Natural killer cell treated with Interleukin-12 subunit alpha and Interleukin-12 subunit beta and Interleukin-15 and Interleukin-18, amount 100 ng/mL, for 72 hours (primary cell): ENCODE results near the gene ATXN7L3B. TPM values are rescaled to one million over a fixed set of nuclear protein-coding genes. Genes with fewer than 3 reads are reported as not detected.
A peak's percentile ranks its signal among the peaks of the same experiment; 100 is the strongest.

Source experiments
- ATAC-seq, 2 donors: fragments of 150-1000 bp; cut with Tn5 transposase in 1 of 2; sonication (Bioruptor Pico), chemical (Tn5 transposase) in 1 of 2; 2 replicates each; pipeline ENCODE4 v1.10.0; 2021
- DNase-seq: peaks from one replicate; pipeline ENCODE4 v3.0.0; 2022; ENCODE audit warnings: low spot score
- H3K27ac Mint-ChIP-seq, 2 donors: 1 replicate in 1 of 2; 2 replicates in 1 of 2; pipeline ENCODE4 v1.8.0; 2022; ENCODE audit warnings: mixed read lengths in 2 of 2, mild to moderate bottlenecking in 1 of 2, moderate library complexity in 1 of 2
- H3K27me3 Mint-ChIP-seq, 2 donors: 1 replicate in 1 of 2; 2 replicates in 1 of 2; pipeline ENCODE4 v1.8.0; 2022; ENCODE audit warnings: mixed read lengths in 2 of 2
- H3K36me3 Mint-ChIP-seq: one replicate; pipeline ENCODE4 v1.8.0; 2022; ENCODE audit warnings: mixed read lengths
- H3K4me1 Mint-ChIP-seq, 2 donors: 1 replicate in 1 of 2; 2 replicates in 1 of 2; pipeline ENCODE4 v1.8.0; 2022; ENCODE audit warnings: low read depth in 2 of 2, mixed read lengths in 2 of 2, mild to moderate bottlenecking in 1 of 2
- H3K4me3 Mint-ChIP-seq: one replicate; pipeline ENCODE4 v1.8.0; 2022; ENCODE audit warnings: mixed read lengths
- H3K9me3 Mint-ChIP-seq: 2 replicates; pipeline ENCODE4 v1.8.0; 2022; ENCODE audit warnings: mixed read lengths
- total RNA-seq, 2 donors: library from RNA; stranded (reverse); gene quantifications; one replicate each; pipeline ENCODE4 v1.2.3, GENCODE V29; 2022

The ATXN7L3B gene
- total RNA-seq, 2 donors from 2014 or later, result 18.4 to 22.0 TPM

DNA sequence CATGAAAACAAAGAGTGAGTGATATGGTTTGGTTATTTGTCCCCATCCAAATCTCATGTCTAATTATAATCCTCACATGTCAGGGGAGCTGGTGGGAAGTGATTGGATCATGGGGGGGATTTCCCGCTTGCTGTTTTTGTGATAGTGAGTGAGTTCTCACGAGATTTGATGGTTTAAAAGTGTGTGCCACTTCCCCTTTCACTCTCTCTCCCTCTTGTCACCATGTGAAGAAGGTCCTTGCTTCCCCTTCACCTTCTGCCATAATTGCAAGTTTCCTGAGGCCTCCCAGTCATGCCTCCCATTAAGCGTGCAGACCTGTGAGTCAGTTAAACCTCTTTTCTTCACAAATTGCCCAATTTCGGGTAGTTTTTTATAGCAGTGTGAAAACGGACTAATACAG lies 2.1 kb upstream of the ATXN7L3B start:
- no peaks in the 10 kb centered on the region for H3K9me3 Mint-ChIP-seq
- ATAC-seq (no peak), DNase-seq (no peak)
- no peak overlapping the region for H3K4me3 Mint-ChIP-seq
- no peak overlapping the region for H3K27ac Mint-ChIP-seq
- peaks cover 17% of the 10 kb centered on the region for H3K36me3 Mint-ChIP-seq
- H3K27me3 Mint-ChIP-seq, result no peaks in the 10 kb centered on the region
- H3K4me1 Mint-ChIP-seq, result peaks cover 28 to 34% of the 10 kb centered on the region in 2 donors

DNA sequence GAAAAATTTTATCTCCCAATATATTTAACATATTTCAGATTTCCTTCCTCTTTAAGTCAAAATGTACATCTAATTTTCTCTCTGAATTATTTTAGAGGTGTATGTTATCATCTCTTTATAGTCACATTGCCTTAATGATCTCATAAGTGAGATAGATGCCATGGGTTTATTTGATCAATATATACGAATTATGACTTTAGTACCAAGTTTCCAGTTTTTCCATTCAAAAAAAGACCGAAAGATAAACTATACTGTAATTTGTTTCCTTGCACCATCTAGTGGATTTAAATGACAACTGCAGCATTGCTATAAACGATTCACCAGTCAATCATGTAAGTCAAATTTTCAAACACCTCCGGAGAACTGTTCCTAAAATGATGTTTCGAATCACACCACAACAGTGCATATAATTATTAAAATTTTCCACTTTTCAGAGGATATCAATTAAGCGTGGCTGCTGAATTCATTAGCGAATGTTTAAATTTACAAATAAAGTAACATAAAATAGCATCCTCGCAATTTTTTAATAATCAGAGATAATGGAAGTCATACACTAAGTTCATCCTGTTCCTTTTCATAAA lies 419 bp upstream of the ATXN7L3B start:
- Mint-ChIP-seq H3K36me3 (peaks cover 17% of the 10 kb centered on the region), H3K9me3 (no peaks in the 10 kb centered on the region), H3K27me3 (no peaks in the 10 kb centered on the region), H3K4me3 (peak overlapping the region; percentile 99), H3K4me1 (peaks cover 42 to 51% of the 10 kb centered on the region in 2 donors), H3K27ac (peak overlapping the region; percentile 96 to 100)
- ATAC-seq, result peak; percentile 70 to 72
- no peak for DNase-seq

DNA sequence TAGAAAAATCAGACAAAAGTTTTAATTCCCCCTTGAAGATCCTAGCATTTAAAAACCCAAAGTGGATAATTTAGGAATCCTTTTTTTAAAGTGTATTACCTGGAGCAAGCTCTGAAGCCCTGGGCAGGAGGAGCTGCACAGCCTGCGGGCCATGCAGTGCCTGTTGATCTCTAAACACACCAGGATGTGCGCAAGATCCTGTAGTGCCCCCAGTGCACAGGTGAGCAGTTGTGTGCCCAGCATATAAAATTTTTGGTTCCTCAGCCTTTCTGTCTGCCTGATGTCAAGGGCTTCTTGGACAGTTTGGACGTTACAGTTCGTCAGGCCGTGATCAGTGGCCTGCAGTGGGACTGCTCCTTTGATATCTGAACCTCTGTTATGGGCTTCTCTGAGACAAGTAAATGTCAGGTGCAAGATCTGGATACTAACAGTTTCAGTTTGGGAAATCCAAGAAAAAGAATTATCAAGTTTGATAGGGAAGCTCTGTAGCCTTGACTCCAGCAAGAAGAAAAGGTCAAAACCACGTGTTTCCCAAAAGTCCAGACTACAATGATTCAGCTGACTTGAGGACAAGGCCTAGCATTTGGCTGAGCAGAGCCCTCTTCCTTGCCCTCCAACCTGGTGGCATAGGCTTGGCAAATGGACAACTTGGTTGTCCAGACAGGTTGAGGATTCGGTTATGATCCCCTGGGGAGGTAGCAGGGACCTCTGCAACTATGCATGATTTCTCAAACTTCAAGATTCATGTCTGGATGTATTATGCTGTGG lies 1.0 kb downstream of the ATXN7L3B start:
- Mint-ChIP-seq H3K4me3 (peak overlapping the region; percentile 99), H3K4me1 (peaks cover 42 to 56% of the 10 kb centered on the region in 2 donors), H3K9me3 (no peaks in the 10 kb centered on the region), H3K36me3 (peaks cover 17% of the 10 kb centered on the region), H3K27me3 (no peaks in the 10 kb centered on the region), H3K27ac (peak overlapping the region; percentile 96 to 100)
- no peak for DNase-seq
- ATAC-seq, result no peak

DNA sequence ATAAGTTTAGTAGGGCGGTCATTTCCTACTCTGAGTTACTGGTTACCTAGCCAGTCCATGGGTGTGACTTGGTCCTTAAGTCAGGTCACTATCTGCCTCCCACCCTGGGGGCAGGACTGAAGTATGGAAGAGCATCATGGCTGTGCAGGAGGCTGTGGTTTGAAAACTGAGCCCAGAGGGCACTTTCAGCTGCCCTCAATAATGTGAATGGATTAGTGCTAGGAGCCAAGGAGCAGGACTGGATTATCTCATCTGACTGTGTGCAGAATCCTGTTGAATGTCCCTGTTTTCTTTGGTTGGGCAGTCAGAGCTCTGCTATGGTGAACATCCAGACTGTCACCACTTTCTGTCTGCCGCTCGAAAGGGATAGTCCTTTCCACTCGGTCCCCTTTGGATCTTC lies 1.6 kb downstream of the ATXN7L3B start:
- ATAC-seq, result no peak
- Mint-ChIP-seq H3K27ac (peak overlapping the region; percentile 96 to 100), H3K4me3 (peak overlapping the region; percentile 99), H3K36me3 (peaks cover 17% of the 10 kb centered on the region), H3K9me3 (no peaks in the 10 kb centered on the region), H3K4me1 (peaks cover 42 to 56% of the 10 kb centered on the region in 2 donors), H3K27me3 (no peaks in the 10 kb centered on the region)
- DNase-seq, result no peak

DNA sequence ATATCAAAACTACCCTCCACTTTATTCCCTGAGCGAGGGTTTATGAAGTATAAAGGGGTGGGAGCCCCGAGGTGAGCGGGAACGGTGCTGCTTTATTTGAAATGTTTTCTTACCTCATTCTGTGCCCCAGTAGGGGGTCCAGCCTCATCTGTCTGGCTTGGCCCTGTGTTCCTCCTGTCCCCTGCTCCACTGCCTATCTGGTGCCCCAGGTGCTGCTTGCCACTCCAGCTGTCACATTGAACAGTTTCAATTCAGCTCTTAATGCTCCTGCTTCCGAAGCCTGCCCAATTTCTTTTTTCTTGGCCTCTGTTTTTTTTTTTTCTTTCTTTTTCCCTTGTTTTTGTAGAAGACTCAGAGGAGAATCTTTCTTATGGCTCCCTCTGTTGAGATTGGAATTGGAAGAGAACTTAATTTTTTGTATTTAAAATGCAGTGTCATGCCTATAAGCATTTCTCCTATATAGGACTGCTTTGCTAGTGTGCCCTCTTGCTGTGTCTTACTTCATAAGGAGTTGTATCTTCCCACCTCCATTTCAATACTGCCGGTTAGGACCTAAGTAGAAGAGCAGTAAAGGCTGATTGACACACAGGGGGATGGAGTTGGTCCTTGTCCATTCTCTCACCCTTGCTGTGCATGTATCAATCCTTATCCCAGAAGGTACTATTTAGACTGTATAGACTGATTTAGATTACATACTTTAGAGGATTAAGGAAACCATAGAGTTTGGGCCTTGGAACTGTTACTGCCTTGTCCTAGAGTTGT lies 2.3 kb downstream of the ATXN7L3B start:
- Mint-ChIP-seq H3K27ac (peak overlapping the region; percentile 96 to 100), H3K4me1 (peaks cover 42 to 56% of the 10 kb centered on the region in 2 donors), H3K9me3 (no peaks in the 10 kb centered on the region), H3K4me3 (peak overlapping the region; percentile 99), H3K36me3 (peaks cover 17% of the 10 kb centered on the region), H3K27me3 (no peaks in the 10 kb centered on the region)
- ATAC-seq (no peak), DNase-seq (no peak)

DNA sequence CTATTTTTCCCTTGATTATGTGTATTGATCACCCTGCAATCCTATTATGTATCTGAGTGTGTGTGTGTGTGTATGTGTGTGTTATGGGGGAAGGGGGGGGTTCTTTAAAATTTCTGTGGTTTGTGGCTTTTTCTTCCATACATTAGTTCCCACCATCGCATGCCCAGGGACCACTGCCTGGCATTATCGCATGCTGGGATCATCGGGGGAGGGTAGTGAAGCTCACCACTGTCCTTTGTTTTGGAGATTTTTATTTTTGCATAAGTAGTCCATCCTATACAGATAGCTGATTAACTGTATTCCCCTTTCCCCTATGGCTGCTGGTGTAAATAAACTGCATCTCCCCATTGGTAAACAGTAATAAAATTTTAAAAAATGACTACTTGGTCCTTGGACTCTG lies 3.4 kb downstream of the ATXN7L3B start:
- H3K4me1 Mint-ChIP-seq, result peaks cover 42 to 61% of the 10 kb centered on the region in 2 donors
- peak overlapping the region; percentile 96 to 100 for H3K27ac Mint-ChIP-seq
- no peaks in the 10 kb centered on the region for H3K9me3 Mint-ChIP-seq

DNA sequence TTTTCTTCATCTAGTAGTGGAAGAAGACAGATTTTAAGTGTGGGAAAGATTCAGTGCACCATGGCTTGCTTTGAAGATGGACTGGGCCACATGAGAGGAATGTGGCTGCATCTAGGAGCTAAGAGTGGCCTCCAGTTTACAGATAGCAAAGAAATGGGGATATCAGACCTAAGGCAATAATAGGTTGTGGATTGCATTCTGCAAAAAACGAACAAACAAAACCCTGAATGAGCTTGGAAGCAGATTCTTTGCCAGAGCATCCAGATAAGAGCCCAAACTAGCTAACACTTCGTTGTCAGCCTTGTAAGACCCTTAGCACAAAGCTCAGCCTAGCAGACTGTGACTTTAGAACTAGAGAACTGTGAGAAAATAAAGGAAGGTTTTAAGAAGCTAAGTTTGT lies 9.6 kb downstream of the ATXN7L3B start:
- no peak for DNase-seq
- no peak for ATAC-seq
- H3K27me3 Mint-ChIP-seq, result no peaks in the 10 kb centered on the region
- H3K27ac Mint-ChIP-seq, result no peak overlapping the region
- peaks cover 0 to 10% of the 10 kb centered on the region in 2 donors for H3K4me1 Mint-ChIP-seq
- H3K4me3 Mint-ChIP-seq, result no peak overlapping the region
- no peaks in the 10 kb centered on the region for H3K9me3 Mint-ChIP-seq
- H3K36me3 Mint-ChIP-seq, result no peaks in the 10 kb centered on the region

More for the DNA sequence above, 3.4 kb downstream of the ATXN7L3B start:
- DNase-seq (no peak), ATAC-seq (no peak)
- Mint-ChIP-seq H3K27me3 (no peaks in the 10 kb centered on the region), H3K36me3 (peaks cover 17% of the 10 kb centered on the region), H3K4me3 (peak overlapping the region; percentile 99)

DNA sequence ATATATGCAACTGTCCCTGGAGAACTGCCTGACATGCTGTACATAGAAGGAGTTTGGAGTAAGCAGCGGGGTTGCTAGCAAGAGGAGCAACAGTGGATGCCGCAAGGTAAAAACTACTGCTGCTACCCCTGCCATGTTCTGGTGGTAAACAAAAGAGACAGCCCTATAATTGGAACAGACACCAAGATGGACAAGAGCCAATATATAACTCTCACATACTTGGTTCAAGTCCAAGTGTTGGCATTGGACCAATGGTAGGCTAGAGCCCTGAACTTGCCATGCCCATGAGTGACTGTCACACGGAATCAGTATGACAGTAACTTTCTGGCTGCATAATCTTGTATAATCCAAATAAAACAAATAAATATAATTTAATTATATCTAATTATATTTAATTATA lies 13.7 kb downstream of the ATXN7L3B start:
- no peak overlapping the region for H3K27ac Mint-ChIP-seq

DNA sequence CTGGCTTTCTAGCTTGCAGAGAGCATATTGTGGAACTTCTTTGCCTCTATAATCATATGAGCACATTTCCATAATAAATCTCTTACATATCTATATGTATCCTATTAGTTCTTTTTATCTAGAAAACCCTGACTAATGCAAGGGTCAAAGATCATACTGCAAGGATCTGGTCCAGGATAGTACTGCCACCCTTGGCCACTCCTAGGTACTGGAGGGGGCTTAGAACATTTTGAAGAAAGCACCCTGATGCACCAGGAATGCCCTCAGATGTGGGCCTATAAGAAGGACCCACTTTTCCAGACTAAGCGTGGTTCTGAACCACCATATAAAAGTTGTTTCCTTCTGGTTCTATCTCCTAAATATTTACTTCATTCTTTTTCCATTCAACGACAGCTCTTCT lies 14.6 kb downstream of the ATXN7L3B start:
- Mint-ChIP-seq H3K27me3 (peaks cover 5 to 6% of the 10 kb centered on the region in 2 donors), H3K4me1 (no peaks in the 10 kb centered on the region), H3K4me3 (no peak overlapping the region), H3K27ac (no peak overlapping the region), H3K36me3 (no peaks in the 10 kb centered on the region), H3K9me3 (no peaks in the 10 kb centered on the region)
- ATAC-seq (no peak), DNase-seq (no peak)

More for the DNA sequence above, 13.7 kb downstream of the ATXN7L3B start:
- no peaks in the 10 kb centered on the region for H3K36me3 Mint-ChIP-seq
- H3K9me3 Mint-ChIP-seq, result no peaks in the 10 kb centered on the region
- H3K4me1 Mint-ChIP-seq, result no peaks in the 10 kb centered on the region
- H3K4me3 Mint-ChIP-seq, result no peak overlapping the region
- H3K27me3 Mint-ChIP-seq, result peaks cover 2 to 3% of the 10 kb centered on the region in 2 donors
- no peak for DNase-seq
- ATAC-seq, result no peak

DNA sequence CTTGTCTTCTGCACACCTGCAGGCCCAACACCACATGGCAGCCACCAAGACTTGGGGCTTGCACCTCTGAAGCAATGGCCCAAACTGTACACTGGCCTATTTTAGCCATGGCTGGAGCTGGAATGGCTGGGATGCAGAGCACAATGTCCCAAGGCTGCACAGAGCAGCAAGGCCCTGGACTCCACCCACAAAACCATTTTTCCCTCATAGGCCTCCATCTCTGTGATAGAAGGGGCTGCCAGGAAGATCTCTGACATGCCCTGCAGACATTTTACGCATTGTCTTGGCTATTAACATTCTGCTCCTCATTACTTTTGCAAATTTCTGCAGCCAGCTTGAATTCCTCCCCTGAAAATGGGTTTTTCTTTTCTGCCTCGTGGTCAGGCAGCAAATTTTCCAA lies 22.1 kb downstream of the ATXN7L3B start:
- no peak overlapping the region for H3K4me3 Mint-ChIP-seq
- peaks cover 3% of the 10 kb centered on the region for H3K9me3 Mint-ChIP-seq
- no peak overlapping the region for H3K27ac Mint-ChIP-seq
- peaks cover 6 to 16% of the 10 kb centered on the region in 2 donors for H3K27me3 Mint-ChIP-seq
- DNase-seq, result no peak
- H3K36me3 Mint-ChIP-seq, result no peaks in the 10 kb centered on the region
- no peaks in the 10 kb centered on the region for H3K4me1 Mint-ChIP-seq
- ATAC-seq, result no peak

DNA sequence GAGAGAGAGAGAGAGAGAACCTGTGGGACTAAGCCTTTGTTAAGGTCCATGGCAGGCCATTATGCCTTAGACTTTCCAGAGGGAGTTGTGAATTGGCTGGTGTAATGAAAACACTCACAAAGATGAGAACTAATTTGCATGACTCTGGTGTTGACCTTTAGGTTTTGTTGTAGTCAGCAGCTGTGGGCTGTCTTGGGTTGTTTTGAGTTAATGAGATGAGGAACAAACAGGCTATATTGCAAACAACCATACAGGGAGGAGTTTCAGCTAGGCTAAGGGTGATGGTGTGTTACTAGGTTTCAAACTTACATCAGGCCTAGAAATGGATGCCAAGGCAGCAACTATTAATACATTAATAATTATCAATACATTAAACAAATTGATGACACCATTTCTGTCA lies 26.3 kb downstream of the ATXN7L3B start:
- H3K9me3 Mint-ChIP-seq, result peaks cover 3% of the 10 kb centered on the region
- H3K4me1 Mint-ChIP-seq, result no peaks in the 10 kb centered on the region
- H3K4me3 Mint-ChIP-seq, result no peak overlapping the region
- DNase-seq (no peak), ATAC-seq (no peak)
- no peaks in the 10 kb centered on the region for H3K36me3 Mint-ChIP-seq
- peaks cover 0 to 14% of the 10 kb centered on the region in 2 donors for H3K27me3 Mint-ChIP-seq
- no peak overlapping the region for H3K27ac Mint-ChIP-seq

DNA sequence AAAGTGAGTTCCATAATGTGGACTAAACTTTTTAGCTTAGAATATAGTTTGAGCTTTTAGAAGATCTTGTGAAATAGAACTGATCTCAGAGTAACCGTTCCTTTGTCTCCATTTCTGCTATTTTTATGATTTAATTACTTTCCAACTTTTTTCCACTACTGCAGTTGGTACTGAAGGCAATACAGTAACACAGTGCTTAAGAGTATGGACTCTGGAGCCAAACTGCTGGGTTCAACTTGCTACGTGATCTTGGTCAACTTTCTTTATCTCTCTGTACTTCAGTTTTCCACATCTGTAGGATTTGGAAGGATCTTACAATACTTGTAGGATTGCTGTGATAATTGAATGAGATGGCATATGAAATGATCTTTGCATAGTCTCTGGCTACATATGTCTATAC lies 40.9 kb downstream of the ATXN7L3B start:
- no peaks in the 10 kb centered on the region for H3K4me1 Mint-ChIP-seq
- no peak overlapping the region for H3K4me3 Mint-ChIP-seq
- ATAC-seq (no peak), DNase-seq (no peak)
- peaks cover 3% of the 10 kb centered on the region for H3K9me3 Mint-ChIP-seq
- H3K27ac Mint-ChIP-seq, result no peak overlapping the region
- H3K27me3 Mint-ChIP-seq, result peaks cover 9 to 12% of the 10 kb centered on the region in 2 donors
- no peaks in the 10 kb centered on the region for H3K36me3 Mint-ChIP-seq

DNA sequence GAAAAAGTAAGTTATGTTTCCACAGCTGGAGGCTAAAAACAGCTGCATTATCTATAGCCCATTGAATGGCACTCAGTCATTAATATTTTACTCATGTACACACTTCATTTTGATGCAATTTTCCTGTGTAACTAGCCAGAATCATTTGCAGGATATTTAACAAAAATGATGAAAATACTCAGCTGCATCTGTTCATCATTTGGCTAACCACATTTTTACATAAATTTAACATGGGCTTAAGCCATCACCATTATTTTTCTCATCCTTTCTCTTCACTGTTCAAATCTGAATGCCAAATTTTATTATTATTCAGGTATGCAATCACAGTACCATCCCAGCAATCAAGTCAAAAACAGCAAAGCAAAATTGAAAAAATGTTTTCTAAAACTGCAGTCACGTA lies 41.8 kb downstream of the ATXN7L3B start:
- ATAC-seq (no peak), DNase-seq (no peak)
- H3K27ac Mint-ChIP-seq, result no peak overlapping the region
- no peak overlapping the region for H3K4me3 Mint-ChIP-seq
- H3K4me1 Mint-ChIP-seq, result no peaks in the 10 kb centered on the region
- H3K9me3 Mint-ChIP-seq, result peaks cover 3% of the 10 kb centered on the region
- no peaks in the 10 kb centered on the region for H3K36me3 Mint-ChIP-seq
- H3K27me3 Mint-ChIP-seq, result peaks cover 9 to 12% of the 10 kb centered on the region in 2 donors

DNA sequence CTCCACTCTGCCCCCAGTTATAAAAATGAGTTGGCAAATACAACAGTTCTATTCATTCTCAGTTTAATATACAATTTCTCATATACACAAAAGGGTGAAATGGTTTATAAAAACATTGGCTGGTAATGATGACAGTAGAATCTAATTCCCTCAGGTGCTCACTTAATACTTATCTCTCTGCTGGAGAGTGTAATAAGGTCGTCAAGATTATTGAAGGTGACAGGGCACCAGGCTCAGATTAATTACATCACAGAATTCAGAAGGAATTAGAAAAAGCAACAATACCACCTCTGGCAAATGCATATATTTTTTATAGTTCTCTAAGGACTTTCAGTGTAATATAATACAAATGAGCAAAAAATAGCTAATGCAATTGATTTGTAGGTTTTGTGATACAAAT lies 42.3 kb downstream of the ATXN7L3B start:
- H3K36me3 Mint-ChIP-seq, result no peaks in the 10 kb centered on the region
- DNase-seq (no peak), ATAC-seq (no peak)
- no peaks in the 10 kb centered on the region for H3K4me1 Mint-ChIP-seq
- peaks cover 9 to 18% of the 10 kb centered on the region in 2 donors for H3K27me3 Mint-ChIP-seq
- peaks cover 3% of the 10 kb centered on the region for H3K9me3 Mint-ChIP-seq
- H3K27ac Mint-ChIP-seq, result no peak overlapping the region
- H3K4me3 Mint-ChIP-seq, result no peak overlapping the region
